Fibroblast of skin of left quadriceps (primary cell): ENCODE measurements around the gene AQR.
"Not testable (repeated sequence)": the region's sequence is repeated elsewhere in the genome, so short reads cannot be mapped to it uniquely, and the experiment has no call there.

Experiments
- DNase-seq, 2 experiments: peaks; one replicate each; pipeline ENCODE4 v3.0.0-alpha.2; 2013; ENCODE audit warnings: low read depth in 2 of 2

Gene AQR

DNA sequence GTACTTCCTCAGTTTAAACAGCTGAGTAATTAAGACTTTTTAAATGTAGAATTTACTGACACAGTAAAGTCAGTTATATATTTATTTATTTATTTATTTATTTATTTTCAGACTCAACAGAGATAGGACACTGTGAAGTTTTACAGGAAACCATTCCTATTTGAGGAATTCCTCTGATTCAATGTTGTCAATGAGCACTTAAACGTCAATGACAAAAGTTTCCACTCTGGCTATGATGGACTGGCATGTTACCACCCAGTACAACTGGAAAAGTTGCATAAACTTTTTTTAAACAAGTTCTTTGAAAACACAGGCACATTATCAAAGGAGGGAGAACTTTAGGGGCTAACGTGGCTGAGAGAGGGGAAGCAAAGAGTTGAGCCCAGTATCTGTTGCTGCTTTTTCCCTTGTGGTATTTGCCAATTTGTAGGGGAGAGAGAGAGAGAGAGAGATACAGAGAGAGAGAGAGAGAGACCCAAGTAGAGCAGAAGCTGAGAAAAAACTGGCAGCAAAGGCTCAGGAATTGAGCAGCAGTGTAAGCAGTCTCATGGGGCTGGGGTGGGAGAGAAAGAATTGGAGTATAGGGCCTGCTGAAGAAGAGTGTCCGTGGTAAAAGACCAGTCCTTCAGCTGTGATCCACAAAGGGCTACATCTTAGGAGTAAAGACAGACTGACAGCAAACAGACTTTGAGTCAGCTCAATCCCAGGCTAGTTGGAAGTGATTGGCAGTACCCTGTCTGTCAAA is 155.9 kb downstream of the AQR start:
- DNase-seq: no peak

DNA sequence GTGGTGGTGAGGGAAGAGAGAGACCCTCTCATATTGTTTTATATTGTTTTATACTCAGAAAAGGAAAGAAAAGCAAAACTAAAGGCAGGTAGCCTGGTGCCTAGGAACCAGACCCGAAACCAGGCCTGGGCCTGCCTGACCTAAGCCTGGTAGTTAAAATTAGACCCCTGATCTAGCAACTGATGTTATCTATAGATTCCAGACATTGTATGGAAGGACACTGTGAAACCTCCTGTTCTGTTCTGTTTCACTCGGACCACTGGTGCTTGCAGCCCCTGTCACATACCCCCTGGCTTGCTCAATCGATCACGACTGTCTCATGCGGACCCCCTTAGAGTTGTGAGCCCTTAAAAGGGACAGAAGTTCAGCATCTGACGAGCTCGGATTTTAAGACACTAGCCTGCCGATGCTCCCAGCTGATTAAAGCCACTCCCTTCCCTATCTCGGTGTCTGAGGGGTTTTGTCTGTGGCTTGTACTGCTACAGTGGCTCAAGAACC is 156.6 kb downstream of the AQR start:
- DNase-seq: not testable (repeated sequence)

DNA sequence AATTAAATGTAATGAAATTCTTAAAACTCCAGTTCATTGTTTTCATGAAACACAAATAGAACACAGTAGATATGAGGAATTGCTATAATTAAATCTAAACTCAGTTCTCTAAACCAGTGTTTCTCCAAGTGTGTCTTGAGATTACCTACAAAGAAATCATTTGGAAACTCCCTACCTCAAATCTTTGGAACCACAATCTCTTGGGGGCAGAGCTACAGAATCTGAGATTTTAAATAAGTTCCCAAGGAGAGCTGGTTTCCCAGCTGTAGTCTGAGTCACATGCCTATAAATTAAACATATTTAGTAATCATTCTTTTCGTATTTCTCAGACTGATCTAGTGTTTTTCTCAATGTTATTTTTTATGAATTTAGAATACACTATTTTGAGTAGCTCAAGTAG is 157.2 kb downstream of the AQR start:
- DNase-seq: peak in 1 of 2 experiments; percentile 35

DNA sequence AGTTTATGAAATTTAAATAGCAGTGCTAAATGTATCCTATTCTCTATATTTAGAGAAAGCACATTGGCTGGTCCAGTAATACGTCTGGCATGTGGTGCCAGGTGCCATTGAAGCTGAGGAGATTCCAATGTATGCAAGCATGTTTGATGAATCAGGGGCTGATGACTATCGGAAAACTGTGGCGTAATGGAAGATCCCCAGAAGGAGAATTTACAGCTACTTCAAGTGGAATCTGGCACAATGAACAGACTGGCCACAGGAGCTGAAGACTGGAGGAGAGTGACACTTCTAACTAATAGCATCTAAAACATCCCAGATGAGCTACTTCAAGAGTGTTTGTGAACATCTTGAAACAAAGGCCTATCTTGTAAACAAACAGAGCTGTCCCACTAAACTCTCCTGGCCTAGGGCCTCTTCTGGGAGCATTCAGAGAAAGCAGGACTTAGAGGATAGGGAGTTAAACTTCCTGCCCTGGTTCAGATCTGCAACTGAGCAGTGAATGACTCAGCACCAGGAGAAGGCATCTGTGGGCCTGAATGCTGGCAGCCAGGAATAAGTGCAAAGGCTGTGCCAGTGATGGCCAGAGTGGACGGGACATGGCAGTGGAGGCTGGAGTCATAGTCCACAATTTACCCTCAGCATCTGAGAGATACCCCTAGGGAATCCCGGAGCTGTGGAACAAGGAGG is 159.0 kb downstream of the AQR start:
- DNase-seq: peak; percentile 86 to 88

DNA sequence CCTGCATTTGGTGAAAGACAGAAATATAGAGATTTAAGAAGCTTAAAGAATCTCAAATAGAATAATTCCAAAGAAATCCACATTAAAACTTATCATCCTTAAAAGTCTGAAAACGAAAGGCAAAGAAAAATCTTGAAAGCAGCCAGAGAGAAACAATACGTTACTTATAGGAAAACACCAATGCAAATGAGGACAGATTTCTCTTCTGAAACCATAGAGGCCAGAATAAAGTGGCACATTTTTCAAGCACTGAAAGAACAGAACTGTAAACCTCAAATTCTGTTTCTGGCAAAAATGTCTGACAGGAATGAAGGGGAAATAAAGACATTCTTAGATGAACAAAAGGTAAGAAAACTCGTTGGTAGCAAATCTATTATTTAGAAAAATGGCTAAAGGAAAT is 160.4 kb downstream of the AQR start:
- no peak for DNase-seq

DNA sequence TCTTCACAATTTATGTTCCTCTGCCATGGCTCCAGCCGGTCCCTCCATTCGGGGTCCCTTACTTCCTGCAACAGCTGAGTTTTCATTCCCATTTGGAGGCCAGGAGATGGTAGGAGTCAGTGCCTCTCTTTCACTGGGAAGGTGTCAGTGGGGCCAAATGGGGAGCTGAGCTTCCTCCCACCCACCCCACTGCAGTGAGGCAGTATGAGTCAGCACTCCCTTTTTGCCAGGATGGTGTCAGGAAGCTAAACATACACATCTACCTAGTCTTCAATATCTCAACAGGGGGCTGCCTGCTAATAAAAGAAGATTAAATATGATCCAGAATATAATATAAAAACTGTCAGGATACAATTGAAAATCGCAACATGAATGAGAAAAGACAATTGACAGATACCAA is 161.5 kb downstream of the AQR start:
- no peak for DNase-seq

DNA sequence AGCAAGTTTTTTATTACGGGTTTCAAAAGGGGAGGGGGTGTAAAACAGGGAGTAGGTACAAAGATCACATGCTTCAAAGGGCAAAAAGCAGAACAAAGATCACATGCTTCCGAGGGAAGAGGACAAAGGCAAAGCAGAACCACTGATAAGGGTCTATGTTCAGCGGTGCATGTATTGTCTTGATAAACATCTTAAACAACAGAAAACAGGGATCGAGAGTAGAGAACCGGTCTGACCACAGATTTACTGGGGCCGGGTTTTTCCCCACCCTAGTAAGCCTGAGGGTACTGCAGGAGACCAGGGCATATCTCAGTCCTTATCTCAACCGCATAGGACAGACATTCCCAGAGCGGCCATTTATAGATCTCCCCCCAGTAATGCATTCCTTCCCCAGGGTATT is 162.3 kb downstream of the AQR start:
- not testable (repeated sequence) for DNase-seq

DNA sequence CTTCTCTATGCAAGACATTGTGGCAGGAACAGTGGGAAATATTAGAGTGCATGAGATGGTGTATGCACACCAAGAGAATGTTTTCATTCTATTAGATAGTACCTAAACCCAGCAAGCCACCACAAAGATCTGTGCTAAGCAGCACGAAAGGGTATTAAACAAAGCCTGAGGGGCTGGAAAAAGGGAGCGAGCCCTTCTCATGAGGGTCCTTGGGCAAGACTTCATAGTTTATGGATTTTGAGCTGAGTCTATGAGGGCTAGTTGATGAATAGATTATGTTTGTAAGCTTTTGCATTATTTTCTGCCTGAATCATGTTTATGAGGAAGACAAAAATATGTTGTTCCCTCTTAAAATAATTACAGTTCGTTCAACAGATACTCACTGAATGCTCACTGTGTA is 164.8 kb downstream of the AQR start:
- DNase-seq: no peak

DNA sequence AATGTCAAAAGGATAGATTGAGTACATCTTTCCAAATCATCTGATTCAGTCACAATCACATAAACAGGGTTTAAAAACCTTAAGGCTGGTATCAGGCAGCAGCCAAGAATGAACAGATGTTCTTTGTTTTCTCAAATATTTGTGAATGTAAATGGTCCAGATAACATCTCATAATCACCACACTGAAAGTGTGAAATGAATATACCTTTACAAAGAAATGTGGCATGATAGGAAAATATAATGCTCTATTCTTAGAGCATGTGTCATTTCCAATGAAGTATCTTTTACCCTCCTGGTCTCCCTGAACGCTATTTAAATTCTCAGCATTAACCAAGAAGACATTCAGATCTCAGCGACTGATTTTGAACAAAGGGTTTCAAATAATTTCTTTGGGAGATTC is 165.4 kb downstream of the AQR start:
- DNase-seq: no peak

DNA sequence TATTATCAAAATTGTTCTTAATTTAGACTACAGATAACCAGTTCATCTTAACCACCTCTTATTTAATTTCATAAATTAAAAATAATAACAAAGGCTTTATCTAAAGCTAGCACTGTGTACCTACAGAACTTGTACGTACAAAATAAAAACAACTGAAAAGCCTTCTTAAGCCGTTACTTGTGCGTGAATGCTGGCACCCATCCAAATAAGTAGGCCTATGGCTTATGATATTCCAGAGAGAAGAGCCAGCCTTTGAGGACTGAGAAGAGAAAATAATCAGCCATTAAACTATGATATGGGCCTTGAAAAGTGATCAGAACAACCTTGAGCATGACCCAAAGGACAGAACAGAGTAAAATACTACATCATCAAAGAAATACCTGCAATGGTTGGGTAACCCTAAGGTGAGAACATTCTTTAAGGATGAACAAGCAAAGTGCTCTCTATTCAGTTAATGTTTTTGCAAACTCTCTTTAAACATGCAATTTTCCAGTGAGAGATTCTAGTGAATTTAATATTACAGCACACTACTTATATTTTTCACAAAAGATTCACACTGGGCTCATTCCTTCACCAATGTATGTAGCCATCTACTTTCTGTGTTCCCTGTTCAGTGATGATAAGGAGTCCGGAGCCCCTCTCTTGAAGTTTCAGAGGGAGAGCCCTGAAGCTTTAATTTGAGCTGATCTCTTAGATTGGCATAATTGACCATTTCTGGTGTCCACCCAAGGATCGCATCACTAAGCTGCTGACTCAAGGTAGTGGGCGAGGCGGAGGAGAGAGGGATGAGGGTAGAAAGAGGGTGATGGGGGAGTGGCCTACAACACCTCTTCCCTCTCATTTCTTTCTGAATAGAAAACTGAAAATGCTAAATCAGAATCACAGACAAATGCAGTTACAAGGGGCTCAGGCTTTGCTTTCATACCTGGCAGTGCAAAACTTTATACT is 166.5 kb downstream of the AQR start:
- DNase-seq: no peak

DNA sequence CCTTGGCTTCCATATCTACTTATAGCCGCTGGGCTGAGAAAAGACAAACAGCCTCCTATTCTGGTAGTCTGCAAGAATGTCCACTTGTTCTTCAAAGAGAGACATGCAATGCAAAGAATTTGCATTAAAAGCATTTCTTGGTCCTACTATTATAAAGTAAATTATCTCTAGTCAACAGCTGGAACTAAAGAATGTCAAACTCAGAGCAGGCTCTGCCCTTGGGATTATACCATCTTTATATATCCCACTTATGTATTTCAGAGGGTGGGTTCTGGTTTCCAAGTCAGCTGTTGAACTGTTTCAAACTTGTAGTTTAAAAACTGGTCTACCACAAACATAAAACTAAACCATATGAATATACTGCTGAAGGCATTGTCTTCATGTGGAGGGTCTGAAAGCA is 167.2 kb downstream of the AQR start:
- DNase-seq: no peak
